PC-9 (cell line): Measurements from ENCODE around the gene SLC6A6. TPM values are rescaled to one million over a fixed set of nuclear protein-coding genes. Genes with fewer than 3 reads are reported as not detected.

Experiments used
- BruUV-seq: library from RNA; stranded (reverse); fragments of 400-500 nt; replicated peaks from 2 replicates; lab custom pipeline; 2021; lab: Mats Ljungman, UMichigan
- CTCF ChIA-PET: fragments of 300-600 bp; sonication (Branson Sonifier 250); formaldehyde crosslinking; loops from one replicate; lab custom pipeline; 2022; ENCODE audit warnings: antibody characterized with exemption; lab: Charles Lee
- POLR2A ChIA-PET: fragments of 300-600 bp; sonication (Branson Sonifier 250); formaldehyde crosslinking; loops from one replicate; lab custom pipeline; 2022; ENCODE audit warnings: antibody characterized with exemption; ENCODE audit not compliant: unreplicated experiment; lab: Charles Lee
- DNase-seq, 2 experiments: peaks; one replicate each; pipeline versions ENCODE4 v3.0.0 to v3.0.0-alpha.2; 2015 to 2022; ENCODE audit warnings: mixed read lengths in 1 of 2
- H2AFZ ChIP-seq: fragments of 200-600 bp; sonication (generic); 2 replicates; pipeline ENCODE4 v1.8.1; 2017; ENCODE audit warnings: antibody characterized with exemption
- H3F3A ChIP-seq: fragments of 200-600 bp; sonication (generic); 2 replicates; pipeline ENCODE4 v1.8.1; 2017; ENCODE audit warnings: antibody characterized with exemption, mild to moderate bottlenecking, low read depth; ENCODE audit not compliant: insufficient read depth
- H3K27ac ChIP-seq: fragments of 200-600 bp; sonication (generic); 2 replicates; pipeline ENCODE4 v1.6.1; 2016; ENCODE audit warnings: mixed run types
- H3K27me3 ChIP-seq: fragments of 200-600 bp; sonication (generic); 2 replicates; pipeline ENCODE4 v1.6.1; 2016; ENCODE audit warnings: low read depth, mixed run types; ENCODE audit not compliant: insufficient read depth
- H3K36me3 ChIP-seq: fragments of 200-600 bp; sonication (generic); 2 replicates; pipeline ENCODE4 v1.6.1; 2016; ENCODE audit warnings: low read depth, mixed run types
- H3K4me1 ChIP-seq: fragments of 200-600 bp; sonication (generic); replicated peaks from 2 replicates; pipeline ENCODE4 v1.6.1; 2016; ENCODE audit warnings: mixed run types; ENCODE audit not compliant: insufficient read depth
- H3K4me2 ChIP-seq: fragments of 200-600 bp; sonication (generic); 2 replicates; pipeline ENCODE4 v1.6.1; 2017; ENCODE audit warnings: mixed run types
- H3K4me3 ChIP-seq: fragments of 200-600 bp; sonication (generic); 2 replicates; pipeline ENCODE4 v1.6.1; 2016; ENCODE audit warnings: mixed run types
- H3K79me2 ChIP-seq: fragments of 200-600 bp; sonication (generic); 2 replicates; pipeline ENCODE4 v1.6.1; 2017; ENCODE audit warnings: low read depth, mixed run types
- H3K9me2 ChIP-seq: fragments of 200-600 bp; sonication (generic); 2 replicates; pipeline ENCODE4 v1.8.1; 2017; ENCODE audit warnings: mild to moderate bottlenecking; ENCODE audit not compliant: insufficient read depth
- H3K9me3 ChIP-seq: fragments of 200-600 bp; sonication (generic); 2 replicates; pipeline ENCODE4 v1.8.1; 2016; ENCODE audit warnings: low read depth; ENCODE audit not compliant: insufficient read depth
- H4K20me1 ChIP-seq: fragments of 200-600 bp; sonication (generic); 2 replicates; pipeline ENCODE4 v1.8.1; 2017; ENCODE audit not compliant: insufficient read depth
- CTCF ChIP-seq: fragments of 200-600 bp; sonication (generic); conservative IDR thresholded peaks from 2 replicates; pipeline ENCODE4 v1.6.1; 2017; ENCODE audit warnings: mixed run types, antibody characterized with exemption, mild to moderate bottlenecking, moderate library complexity
- EZH2 ChIP-seq: fragments of 200-600 bp; sonication (generic); IDR thresholded peaks from 2 replicates; pipeline ENCODE4 v1.8.0; 2017; ENCODE audit warnings: antibody characterized with exemption, low read depth
- intact Hi-C: fragments of 100-400 bp; cut with micrococcal nuclease; formaldehyde crosslinking; loops from one replicate; pipeline ENCODE4 v1.10.0; 2022; ENCODE audit not compliant: unreplicated experiment
- total RNA-seq: library from RNA; stranded (reverse); gene quantifications from 2 replicates; pipeline ENCODE4 v1.2.3, GENCODE V29; 2021

SLC6A6 gene
- total RNA-seq, 1 experiment from 2014 or later: 122 TPM

GRCh38 chr3:14397531-14397930, 4.9 kb upstream of the SLC6A6 start:
- Histone ChIP-seq H3K79me2 (no peaks in the 10 kb centered on the region), H3K4me2 (no peak overlapping the region), H4K20me1 (no peaks in the 10 kb centered on the region), H3K9me2 (no peaks in the 10 kb centered on the region), H3K4me1 (peaks cover 14% of the 10 kb centered on the region; the same call in 1 of the 2 replicates), H3K36me3 (no peaks in the 10 kb centered on the region), H3K27ac (no peak overlapping the region), H2AFZ (no peak overlapping the region), H3K27me3 (no peaks in the 10 kb centered on the region), H3K9me3 (no peaks in the 10 kb centered on the region), H3K4me3 (no peak overlapping the region), H3F3A (peaks cover 45% of the 10 kb centered on the region; the same call in 1 of the 2 replicates)
- ChIA-PET POLR2A (no interaction called here), CTCF (no interaction called here)
- no peak for DNase-seq
- intact Hi-C loops: no loop called here
- no TSS peak for BruUV-seq
- TF ChIP-seq CTCF (no peak), EZH2 (no peak)

- CTCF ChIA-PET: no interaction called here
- BruUV-seq: no TSS peak
- H3K4me2 ChIP-seq: no peak overlapping the region
Measured at GRCh38 chr3:14397940-14398796, 4.2 kb upstream of the SLC6A6 start.

GRCh38 chr3:14398797-14399106, 3.7 kb upstream of the SLC6A6 start:
- no TSS peak for BruUV-seq
- H3K36me3 ChIP-seq: no peaks in the 10 kb centered on the region
- peaks cover 11% of the 10 kb centered on the region for H3K79me2 ChIP-seq
- no peaks in the 10 kb centered on the region for H4K20me1 ChIP-seq
- H3K9me3 ChIP-seq: no peaks in the 10 kb centered on the region
- no peak overlapping the region for H2AFZ ChIP-seq
- no peaks in the 10 kb centered on the region for H3K9me2 ChIP-seq
- peaks cover 7% of the 10 kb centered on the region; the same call in 1 of the 2 replicates for H3K4me1 ChIP-seq
- DNase-seq: no peak
- ChIA-PET POLR2A (no interaction called here), CTCF (no interaction called here)
- peaks cover 42% of the 10 kb centered on the region; the same call in 1 of the 2 replicates for H3F3A ChIP-seq
- intact Hi-C loops: no loop called here
- H3K4me3 ChIP-seq: no peak overlapping the region
- H3K27me3 ChIP-seq: no peaks in the 10 kb centered on the region
- H3K27ac ChIP-seq: no peak overlapping the region
- no peak overlapping the region for H3K4me2 ChIP-seq
- no peak for TF ChIP-seq EZH2
- no peak for TF ChIP-seq CTCF

More at GRCh38 chr3:14397940-14398796, 4.2 kb upstream of the SLC6A6 start:
- H3K9me3 ChIP-seq: no peaks in the 10 kb centered on the region
- no peaks in the 10 kb centered on the region for H3K36me3 ChIP-seq
- no peak for TF ChIP-seq EZH2
- no peak for TF ChIP-seq CTCF
- no peaks in the 10 kb centered on the region for H3K9me2 ChIP-seq
- H3K4me1 ChIP-seq: peaks cover 13% of the 10 kb centered on the region; the same call in 1 of the 2 replicates
- no peaks in the 10 kb centered on the region for H4K20me1 ChIP-seq
- peaks cover 45% of the 10 kb centered on the region; the same call in 1 of the 2 replicates for H3F3A ChIP-seq
- H3K4me3 ChIP-seq: no peak overlapping the region
- DNase-seq: no peak
- no peak overlapping the region for H3K27ac ChIP-seq
- peaks cover 5% of the 10 kb centered on the region for H3K79me2 ChIP-seq
- POLR2A ChIA-PET: no interaction called here
- no peak overlapping the region for H2AFZ ChIP-seq
- intact Hi-C loops: no loop called here
- no peaks in the 10 kb centered on the region for H3K27me3 ChIP-seq
